ENCODE data around the gene CITED1.

The CITED1 gene

GRCh38 chrX:72255864-72256263 lies 49.9 kb downstream of the CITED1 start:
- Histone ChIP-seq H3K4me1 (ENCODE audit: control insufficient read depth in 5 of 5, insufficient read depth in 5 of 5, low read length in 5 of 5) (peaks cover 0 to 2% (median 0%) of the 10 kb centered on the region in 5 donors), H3K4me3 (ENCODE audit: low read depth in 1 of 5, low read length in 5 of 5) (no peak overlapping the region), H3K9ac (ENCODE audit: low read length in 5 of 5) (no peak overlapping the region), H3K27ac (ENCODE audit: low read depth, low read length) (no peak overlapping the region), H3K27me3 (ENCODE audit: control insufficient read depth in 5 of 5, insufficient read depth in 4 of 5, low read length in 5 of 5) (peaks cover 8 to 31% (median 9%) of the 10 kb centered on the region in 5 donors), H3K36me3 (ENCODE audit: control insufficient read depth in 5 of 5, insufficient read depth in 5 of 5, low read length in 5 of 5) (no peaks in the 10 kb centered on the region), H3K9me3 (ENCODE audit: control insufficient read depth in 5 of 5, low read length in 5 of 5) (no peaks in the 10 kb centered on the region)

- H3K9me3 ChIP-seq (ENCODE audit: control insufficient read depth in 5 of 5, low read length in 5 of 5), result no peaks in the 10 kb centered on the region
- no peak overlapping the region for H3K9ac ChIP-seq (ENCODE audit: low read length in 5 of 5)
- H3K4me3 ChIP-seq (ENCODE audit: low read depth in 1 of 5, low read length in 5 of 5), result no peak overlapping the region
- peaks cover 8 to 31% (median 9%) of the 10 kb centered on the region in 5 donors for H3K27me3 ChIP-seq (ENCODE audit: control insufficient read depth in 5 of 5, insufficient read depth in 4 of 5, low read length in 5 of 5)
- peaks cover 0 to 2% (median 0%) of the 10 kb centered on the region in 5 donors for H3K4me1 ChIP-seq (ENCODE audit: control insufficient read depth in 5 of 5, insufficient read depth in 5 of 5, low read length in 5 of 5)
- H3K36me3 ChIP-seq (ENCODE audit: control insufficient read depth in 5 of 5, insufficient read depth in 5 of 5, low read length in 5 of 5), result no peaks in the 10 kb centered on the region
- H3K27ac ChIP-seq (ENCODE audit: low read depth, low read length), result no peak overlapping the region
Measured at GRCh38 chrX:72255445-72255844, 50.3 kb downstream of the CITED1 start.

- peaks cover 8 to 31% (median 9%) of the 10 kb centered on the region in 5 donors for H3K27me3 ChIP-seq (ENCODE audit: control insufficient read depth in 5 of 5, insufficient read depth in 4 of 5, low read length in 5 of 5)
- no peak overlapping the region for H3K9ac ChIP-seq (ENCODE audit: low read length in 5 of 5)
- peaks cover 0 to 2% (median 0%) of the 10 kb centered on the region in 5 donors for H3K4me1 ChIP-seq (ENCODE audit: control insufficient read depth in 5 of 5, insufficient read depth in 5 of 5, low read length in 5 of 5)
- H3K4me3 ChIP-seq (ENCODE audit: low read depth in 1 of 5, low read length in 5 of 5), result no peak overlapping the region
- no peaks in the 10 kb centered on the region for H3K9me3 ChIP-seq (ENCODE audit: control insufficient read depth in 5 of 5, low read length in 5 of 5)
- H3K27ac ChIP-seq (ENCODE audit: low read depth, low read length), result no peak overlapping the region
- H3K36me3 ChIP-seq (ENCODE audit: control insufficient read depth in 5 of 5, insufficient read depth in 5 of 5, low read length in 5 of 5), result no peaks in the 10 kb centered on the region
Measured at GRCh38 chrX:72254816-72255215, 50.9 kb downstream of the CITED1 start.

- Histone ChIP-seq H3K27me3 (ENCODE audit: control insufficient read depth in 5 of 5, insufficient read depth in 4 of 5, low read length in 5 of 5) (peaks cover 8 to 31% (median 12%) of the 10 kb centered on the region in 5 donors), H3K9ac (ENCODE audit: low read length in 5 of 5) (no peak overlapping the region), H3K4me1 (ENCODE audit: control insufficient read depth in 5 of 5, insufficient read depth in 5 of 5, low read length in 5 of 5) (peaks cover 0 to 2% (median 0%) of the 10 kb centered on the region in 5 donors), H3K36me3 (ENCODE audit: control insufficient read depth in 5 of 5, insufficient read depth in 5 of 5, low read length in 5 of 5) (no peaks in the 10 kb centered on the region), H3K4me3 (ENCODE audit: low read depth in 1 of 5, low read length in 5 of 5) (no peak overlapping the region), H3K27ac (ENCODE audit: low read depth, low read length) (no peak overlapping the region), H3K9me3 (ENCODE audit: control insufficient read depth in 5 of 5, low read length in 5 of 5) (peaks cover 0 to 7% (median 0%) of the 10 kb centered on the region in 5 donors)
Measured at GRCh38 chrX:72253686-72254085, 52.0 kb downstream of the CITED1 start.

All from subcutaneous abdominal adipose tissue (tissue), 5 donors.